ENCODE measurements around the gene OR11A1.
"Not testable (repeated sequence)": the region's sequence is repeated elsewhere in the genome, so short reads cannot be mapped to it uniquely, and the experiment has no call there.

OR11A1 gene

DNA sequence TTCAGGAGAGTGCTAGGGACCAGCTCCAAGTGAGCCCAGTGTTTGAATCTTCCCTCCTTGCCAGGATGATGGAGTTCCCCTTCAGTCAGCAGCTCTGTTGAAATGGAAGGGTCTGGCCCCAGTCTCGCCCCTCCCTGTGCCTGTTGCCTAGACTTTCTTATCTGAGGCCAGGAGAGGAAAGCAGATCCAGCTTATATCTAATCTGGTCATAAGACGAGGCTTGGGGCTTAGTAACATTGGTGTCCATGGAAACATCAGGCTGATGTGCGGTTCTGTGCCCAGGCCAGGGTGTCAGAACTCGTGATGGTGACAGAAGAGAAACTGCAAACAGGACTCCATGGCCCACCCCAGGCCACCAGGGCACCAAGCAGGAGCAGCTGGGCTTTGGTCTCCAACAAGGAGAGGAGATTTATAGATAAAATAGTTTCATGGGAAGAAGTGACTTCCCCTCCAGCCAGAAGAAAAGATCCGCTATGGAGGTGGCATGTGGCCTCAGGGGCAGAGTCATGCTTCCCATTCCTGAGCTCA lies 21.1 kb upstream of the OR11A1 start:
- DNase-seq, result no peak

- no peak for DNase-seq
These were observed 18.1 kb upstream of the OR11A1 start for GRCh38 chr6:29474996-29475395.

DNA sequence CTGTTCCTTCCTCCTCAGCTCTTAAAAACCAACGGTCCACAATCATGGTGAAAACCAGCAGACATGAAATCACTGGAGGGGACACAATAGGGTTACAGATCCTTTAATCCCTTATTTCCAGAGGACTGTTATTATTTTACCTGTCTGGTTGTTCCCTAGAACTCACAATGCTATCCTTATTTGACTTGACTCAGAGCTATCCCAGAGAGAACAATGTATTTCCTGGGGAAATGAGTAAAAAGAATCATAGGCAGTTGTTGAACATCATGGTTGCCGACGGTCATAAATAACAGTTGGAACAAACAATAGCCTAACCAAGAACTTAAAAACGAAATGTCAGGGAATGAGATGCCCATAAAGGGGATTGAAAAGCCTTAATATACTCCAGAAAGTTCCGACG lies 9.4 kb upstream of the OR11A1 start:
- DNase-seq, result no peak

GRCh38 chr6:29465801-29466200 lies 8.9 kb upstream of the OR11A1 start:
- no peak for DNase-seq

- no peak for DNase-seq
These were observed 8.4 kb upstream of the OR11A1 start for GRCh38 chr6:29465279-29465678.

DNA sequence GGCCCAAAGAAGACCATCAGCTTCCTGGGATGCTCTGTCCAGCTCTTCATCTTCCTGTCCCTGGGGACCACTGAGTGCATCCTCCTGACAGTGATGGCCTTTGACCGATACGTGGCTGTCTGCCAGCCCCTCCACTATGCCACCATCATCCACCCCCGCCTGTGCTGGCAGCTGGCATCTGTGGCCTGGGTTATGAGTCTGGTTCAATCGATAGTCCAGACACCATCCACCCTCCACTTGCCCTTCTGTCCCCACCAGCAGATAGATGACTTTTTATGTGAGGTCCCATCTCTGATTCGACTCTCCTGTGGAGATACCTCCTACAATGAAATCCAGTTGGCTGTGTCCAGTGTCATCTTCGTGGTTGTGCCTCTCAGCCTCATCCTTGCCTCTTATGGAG lies 5.2 kb upstream of the OR11A1 start:
- no peak for DNase-seq

DNA sequence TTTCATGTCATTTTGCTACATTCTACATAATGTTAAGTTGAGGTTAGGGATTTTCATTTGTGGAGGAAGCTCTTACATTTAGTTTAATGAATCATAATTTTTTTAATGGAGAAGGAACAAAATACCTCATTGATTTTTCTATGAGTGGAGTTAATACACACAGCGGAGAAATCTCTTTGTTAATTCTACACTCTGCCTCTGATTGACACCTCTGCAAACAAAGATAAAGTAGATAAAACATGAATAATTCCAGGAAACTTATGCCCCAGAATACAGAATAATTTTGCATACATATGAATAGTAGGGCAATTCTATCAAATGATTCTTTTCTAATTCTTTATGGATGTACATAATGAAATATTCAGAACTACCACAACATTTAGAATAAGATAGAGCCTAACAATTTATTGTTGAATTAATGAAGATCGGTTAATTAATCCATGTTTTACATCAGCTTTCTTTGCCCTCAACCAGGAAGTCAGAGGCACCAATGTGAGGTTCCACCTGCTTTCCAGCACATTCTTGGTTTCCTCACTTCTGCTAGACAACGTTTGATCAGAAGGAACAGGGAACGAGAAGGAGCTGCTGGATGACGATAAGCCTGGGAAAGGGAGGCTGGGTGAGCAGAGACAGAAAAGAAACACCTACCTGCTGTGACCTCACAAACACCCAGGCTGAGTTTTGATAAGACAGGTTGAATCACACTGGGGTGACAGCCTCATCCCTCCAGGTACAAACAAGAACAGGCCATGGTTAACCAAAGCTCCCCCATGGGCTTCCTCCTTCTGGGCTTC lies 4.3 kb upstream of the OR11A1 start:
- DNase-seq, result no peak

GRCh38 chr6:29451471-29452193 lies 5.2 kb downstream of the OR11A1 start:
- no peak for DNase-seq

GRCh38 chr6:29447670-29448069 lies 9.2 kb downstream of the OR11A1 start:
- DNase-seq, result no peak

- not testable (repeated sequence) for DNase-seq
These were observed 12.8 kb downstream of the OR11A1 start for GRCh38 chr6:29444031-29444430.

DNA sequence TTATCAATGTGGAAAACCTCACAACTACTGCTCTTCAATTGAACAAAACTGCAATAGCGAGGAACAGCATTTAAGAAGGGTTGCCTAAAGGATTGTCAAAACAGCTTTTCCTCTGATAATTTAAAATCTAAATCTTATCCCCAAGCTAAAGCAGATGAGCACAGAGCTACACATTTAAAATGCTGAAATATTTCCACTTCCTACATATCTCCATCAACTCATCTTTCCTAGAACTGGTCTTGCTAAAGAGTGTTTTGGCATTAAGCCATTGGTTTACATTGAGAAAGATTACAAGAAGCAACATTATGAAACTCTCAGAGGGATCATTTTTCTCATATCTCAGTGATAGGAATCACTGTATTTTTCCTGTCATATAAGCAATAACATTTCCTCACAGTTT lies 14.2 kb downstream of the OR11A1 start:
- DNase-seq, result no peak

- DNase-seq, result no peak
These were observed 17.9 kb downstream of the OR11A1 start, which contains the start of gene OR10C1 for GRCh38 chr6:29439006-29439405. OR10C1 (plus strand) TSS chr6:29439306; CDS start chr6:29440016, 710 bp downstream.

GRCh38 chr6:29436730-29437129 lies 20.1 kb downstream of the OR11A1 start:
- DNase-seq, result not testable (repeated sequence)

DNA sequence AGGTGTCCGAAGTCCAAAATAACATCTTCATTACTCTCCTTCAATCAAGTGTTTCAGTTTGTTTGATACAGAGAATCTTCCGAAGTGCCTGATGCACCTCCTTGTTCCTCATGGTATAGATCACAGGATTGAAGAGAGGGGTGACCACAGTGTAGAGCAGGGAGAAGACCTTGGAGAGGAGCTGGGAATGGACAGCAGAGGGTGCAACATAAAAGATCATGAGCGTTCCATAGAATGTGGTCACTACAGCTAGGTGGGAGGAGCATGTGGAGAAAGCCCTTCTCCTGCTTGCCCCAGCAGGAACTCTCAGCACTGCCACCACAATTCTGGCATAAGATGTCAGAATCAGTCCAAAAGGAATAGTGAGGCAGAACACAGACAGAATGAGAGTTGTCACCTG lies 30.2 kb downstream of the OR11A1 start:
- no peak for DNase-seq

DNA sequence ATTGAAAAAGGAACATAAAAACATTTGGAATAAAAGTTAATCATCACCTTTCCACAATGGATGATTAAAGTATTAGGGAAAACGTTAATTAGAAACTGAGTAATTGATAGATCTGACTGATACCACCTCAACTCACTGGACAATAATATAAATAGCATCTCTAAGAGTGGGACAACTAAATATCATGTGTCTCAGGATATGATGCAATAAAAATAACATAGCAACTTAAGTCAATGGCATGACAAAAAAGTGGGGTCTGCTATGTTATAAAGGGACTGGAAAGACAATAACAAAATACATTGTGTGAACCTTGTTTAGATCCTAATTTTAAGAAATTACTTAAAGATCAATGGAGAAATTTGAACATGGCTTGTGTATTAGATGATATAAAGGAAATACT lies 31.8 kb downstream of the OR11A1 start:
- DNase-seq, result no peak

- DNase-seq, result no peak
These were observed 32.3 kb downstream of the OR11A1 start for GRCh38 chr6:29424575-29424974.

GRCh38 chr6:29424168-29424567 lies 32.7 kb downstream of the OR11A1 start:
- no peak for DNase-seq

DNA sequence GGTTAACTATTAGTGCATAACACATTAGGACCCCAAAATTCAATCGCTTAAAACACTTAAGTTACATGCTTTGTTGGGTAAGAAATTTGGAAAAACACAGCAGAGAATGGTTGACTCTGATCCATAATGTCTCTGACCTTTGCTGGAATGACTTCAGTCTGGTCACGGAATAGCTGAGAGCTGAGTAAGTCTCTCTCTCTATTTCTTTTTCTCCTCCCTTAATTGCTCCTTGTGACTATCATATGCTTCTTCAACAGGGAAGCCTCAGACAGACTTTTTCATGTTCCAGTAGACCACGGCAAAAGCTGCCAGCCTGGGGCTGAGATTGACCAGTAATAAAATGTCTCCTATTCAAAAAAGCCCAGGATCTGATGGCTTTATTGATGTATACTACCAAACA lies 37.4 kb downstream of the OR11A1 start:
- DNase-seq, result no peak

- DNase-seq, result no peak
These were observed 42.3 kb downstream of the OR11A1 start, which contains the start of gene OR12D1 for GRCh38 chr6:29414588-29414987. OR12D1 (plus strand) TSS chr6:29414928.

DNA sequence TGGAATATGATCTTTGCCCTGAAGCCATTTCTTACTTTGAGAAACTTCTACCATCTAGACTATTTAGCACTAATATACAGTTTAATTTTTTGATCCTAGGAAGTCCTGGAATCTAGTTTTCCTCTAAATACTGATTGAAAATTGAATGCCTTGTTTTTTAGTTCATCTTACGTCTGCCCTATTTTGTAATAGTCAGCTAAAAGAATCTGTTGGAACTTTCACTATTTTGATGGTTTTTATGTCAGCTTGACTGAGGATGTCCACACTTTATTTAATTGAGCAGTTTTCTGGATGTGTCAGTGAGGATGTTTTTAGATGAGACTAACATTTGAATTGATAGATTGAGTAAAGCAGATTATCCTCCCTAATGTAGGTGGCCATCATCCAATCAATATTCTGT lies 53.1 kb downstream of the OR11A1 start:
- no peak for DNase-seq

- DNase-seq, result no peak
These were observed 57.3 kb downstream of the OR11A1 start for GRCh38 chr6:29399525-29399924.

GRCh38 chr6:29395331-29395730 lies 61.5 kb downstream of the OR11A1 start, which contains the start of gene OR12D2:
OR12D2 (plus strand) TSS chr6:29395631; CDS start chr6:29396700, 1,069 bp downstream.
- no peak for DNase-seq

- DNase-seq, result no peak
These were observed 68.3 kb downstream of the OR11A1 start for GRCh38 chr6:29388533-29388932.

DNA sequence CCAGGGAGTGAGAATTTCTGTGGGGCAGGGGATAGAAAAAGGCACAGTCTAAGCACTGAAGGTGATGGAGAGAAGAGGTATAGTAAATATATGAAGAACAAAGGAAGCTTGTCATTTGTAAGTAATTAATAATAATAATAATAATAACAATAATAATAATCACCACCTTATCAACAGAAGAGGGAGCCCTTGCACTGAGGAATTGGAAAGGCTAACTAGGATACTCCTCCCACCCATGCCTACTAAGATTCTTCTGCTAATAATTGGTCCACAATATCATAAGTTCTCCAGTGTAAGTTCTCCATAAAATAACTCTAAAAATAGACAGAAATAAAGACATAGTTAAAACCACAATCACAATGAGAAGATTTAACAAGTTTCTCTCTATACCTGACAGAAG lies 80.9 kb downstream of the OR11A1 start:
- DNase-seq, result no peak
